T-cell (primary cell): Measurements from ENCODE around the gene HBD. TPM values are rescaled to one million over a fixed set of nuclear protein-coding genes. Genes with fewer than 3 reads are reported as not detected.

Experiments
- ATAC-seq, 4 experiments: fragments of 200-7000 bp in 3 of 4; fragments of 150-1000 bp in 1 of 4; cut with Tn5 transposase; replicated peaks in 1 of 4; 1 replicate in 3 of 4; 2 replicates in 1 of 4; pipeline ENCODE4 v1.10.0; 2021; ENCODE audit warnings: moderate library complexity in 3 of 4, mild to moderate bottlenecking in 2 of 4, moderate number of reproducible peaks in 1 of 4
- CTCF ChIA-PET, 2 donors: fragments of 300-600 bp; sonication (Branson Sonifier 250); formaldehyde crosslinking; loops; one replicate each; lab custom pipeline; 2022; ENCODE audit warnings: antibody characterized with exemption in 2 of 2; lab: Charles Lee
- POLR2A ChIA-PET, 2 donors: fragments of 300-600 bp; sonication (Branson Sonifier 250); formaldehyde crosslinking; loops; one replicate each; lab custom pipeline; 2022; ENCODE audit warnings: antibody characterized with exemption in 2 of 2; lab: Charles Lee
- DNase-seq, 35 experiments: peaks; one replicate each; pipeline versions ENCODE4 v3.0.0 to v3.0.0-alpha.2; 2013 to 2023
- H3K27ac ChIP-seq: one replicate; pipeline ENCODE4 v1.5.1; 2013; ENCODE audit warnings: low read length
- H3K27me3 ChIP-seq, 2 experiments: replicated peaks in 1 of 2; 1 replicate in 1 of 2; 2 replicates in 1 of 2; pipeline versions ENCODE4 v1.6.1 to v1.7.0; 2013; ENCODE audit warnings: low read length in 1 of 2, mixed read lengths in 1 of 2; ENCODE audit not compliant: control insufficient read depth in 2 of 2, insufficient read depth in 2 of 2; ENCODE audit errors: extremely low read depth in 1 of 2
- H3K36me3 ChIP-seq, 2 donors: 1 replicate in 1 of 2; 2 replicates in 1 of 2; pipeline versions ENCODE4 v1.6.1 to v1.7.0; 2013; ENCODE audit warnings: low read length in 1 of 2; ENCODE audit not compliant: control insufficient read depth in 2 of 2, insufficient read depth in 1 of 2; ENCODE audit errors: extremely low read depth in 1 of 2
- H3K4me1 ChIP-seq, 2 experiments: 1 replicate in 1 of 2; 2 replicates in 1 of 2; pipeline versions ENCODE4 v1.6.1 to v1.7.0; 2013; ENCODE audit warnings: low read length in 2 of 2, mixed read lengths in 1 of 2; ENCODE audit not compliant: insufficient read depth in 2 of 2, control insufficient read depth in 1 of 2; ENCODE audit errors: extremely low read depth in 1 of 2
- H3K4me3 ChIP-seq, 2 donors: 1 replicate in 1 of 2; 2 replicates in 1 of 2; pipeline versions ENCODE4 v1.5.1 to v1.7.0; 2013; ENCODE audit warnings: mild to moderate bottlenecking in 2 of 2, low read length in 1 of 2, moderate library complexity in 1 of 2; ENCODE audit not compliant: control insufficient read depth in 1 of 2; ENCODE audit errors: extremely low read depth in 1 of 2
- H3K9me3 ChIP-seq: 2 replicates; pipeline ENCODE4 v1.7.0; 2013
- H3K27ac Mint-ChIP-seq, 2 donors: one replicate each; pipeline ENCODE4 v1.8.0; 2020 to 2021; ENCODE audit warnings: mild to moderate bottlenecking in 2 of 2, mixed read lengths in 2 of 2
- H3K27me3 Mint-ChIP-seq, 2 donors: one replicate each; pipeline ENCODE4 v1.8.0; 2021 to 2022; ENCODE audit warnings: mixed read lengths in 2 of 2
- H3K36me3 Mint-ChIP-seq: one replicate; pipeline ENCODE4 v1.8.0; 2021; ENCODE audit warnings: mixed read lengths
- H3K4me1 Mint-ChIP-seq, 3 donors: one replicate each; pipeline ENCODE4 v1.8.0; 2020 to 2022; ENCODE audit warnings: mixed read lengths in 3 of 3, mild to moderate bottlenecking in 1 of 3
- H3K4me3 Mint-ChIP-seq, 3 donors: one replicate each; pipeline ENCODE4 v1.8.0; 2020 to 2022; ENCODE audit warnings: mild to moderate bottlenecking in 3 of 3, mixed read lengths in 3 of 3, moderate library complexity in 3 of 3
- H3K9me3 Mint-ChIP-seq, 3 donors: one replicate each; pipeline ENCODE4 v1.8.0; 2020 to 2022; ENCODE audit warnings: mixed read lengths in 3 of 3
- WGBS: methylation state at CpG from one replicate; pipeline ENCODE4 v1.1.5; 2013; ENCODE audit warnings: missing lambda C conversion rate; ENCODE audit not compliant: insufficient coverage; 5-methylcytosine and 5-hydroxymethylcytosine counted together
- total RNA-seq, 35 experiments: library from RNA in 6 of 35; stranded (reverse) in 6 of 35; fragments of 120-200 nt in 1 of 35; gene quantifications; one replicate each; pipeline versions ENCODE4 v1.2.1 to v1.2.4 and lab custom pipeline; 2013 to 2026

Gene HBD
- total RNA-seq, 5 donors from 2014 or later (not counting 1 experiment from before 2014, with no cell fraction given), result 0.72 to 1.9 TPM; not detected in 3

GRCh38 chr11:5269715-5270147 lies 35.4 kb upstream of the HBD start, which contains the start of gene HBE1:
TSS of gene HBE1 (minus strand) at chr11:5269945. CDS start at chr11:5269890, 55 bp downstream.
- Histone ChIP-seq H3K4me1 (no peaks in the 10 kb centered on the region), H3K27ac (no peak within 1 kb of the TSS), H3K4me3 (no peak within 1 kb of the TSS), H3K36me3 (no peaks in the 10 kb centered on the region), H3K27me3 (no peaks in the 10 kb centered on the region), H3K9me3 (no peaks in the 10 kb centered on the region)
- CTCF ChIA-PET, result no interaction called here
- H3K4me1 Mint-ChIP-seq, result no peaks in the 10 kb centered on the region
- H3K27me3 Mint-ChIP-seq, result peaks cover 2 to 7% of the 10 kb centered on the region in 2 donors
- DNase-seq (no peak), ATAC-seq (no peak)
- no peaks in the 10 kb centered on the region for H3K9me3 Mint-ChIP-seq
- H3K36me3 Mint-ChIP-seq, result no peaks in the 10 kb centered on the region
- POLR2A ChIA-PET, result no interaction called here
- WGBS, result 100% methylated on average over 2 of the region's 4 CpGs
- no peak within 1 kb of the TSS for H3K4me3 Mint-ChIP-seq
- no peak within 1 kb of the TSS for H3K27ac Mint-ChIP-seq

GRCh38 chr11:5267033-5267563 lies 32.8 kb upstream of the HBD start:
- Histone ChIP-seq H3K4me3 (no peak overlapping the region), H3K9me3 (no peaks in the 10 kb centered on the region), H3K27me3 (no peaks in the 10 kb centered on the region), H3K36me3 (no peaks in the 10 kb centered on the region), H3K27ac (no peak overlapping the region), H3K4me1 (no peaks in the 10 kb centered on the region)
- no peak for ATAC-seq
- 71% methylated on average over 1 of the region's 2 CpGs for WGBS
- ChIA-PET POLR2A (no interaction called here), CTCF (no interaction called here)
- Mint-ChIP-seq H3K4me1 (no peaks in the 10 kb centered on the region), H3K27me3 (peaks cover 2 to 7% of the 10 kb centered on the region in 2 donors), H3K27ac (no peak overlapping the region), H3K36me3 (no peaks in the 10 kb centered on the region), H3K4me3 (no peak overlapping the region), H3K9me3 (no peaks in the 10 kb centered on the region)
- DNase-seq, result no peak

GRCh38 chr11:5266609-5267008 lies 32.3 kb upstream of the HBD start:
- no peak overlapping the region for H3K27ac Mint-ChIP-seq
- ATAC-seq, result no peak
- no peak overlapping the region for H3K4me3 Mint-ChIP-seq

DNA sequence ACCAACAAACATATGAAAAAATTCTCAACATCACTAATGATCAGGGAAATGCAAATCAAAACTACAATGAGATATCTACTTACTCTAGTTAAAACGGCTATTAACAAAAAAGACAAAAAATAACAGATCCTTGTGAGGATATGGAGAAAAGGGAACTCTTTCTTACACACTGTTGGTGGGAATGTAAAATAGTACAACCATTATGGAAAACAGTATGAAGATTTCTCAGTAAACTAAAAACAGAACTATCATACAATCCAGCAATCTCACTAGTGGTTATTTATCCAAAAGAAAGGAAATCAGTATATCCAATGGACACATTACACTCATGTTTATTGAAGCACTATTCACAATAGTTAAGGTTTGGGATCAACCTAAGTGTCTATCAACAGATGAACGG lies 31.5 kb upstream of the HBD start:
- H3K27ac ChIP-seq, result no peak overlapping the region
- H3K36me3 ChIP-seq, result no peaks in the 10 kb centered on the region
- CTCF ChIA-PET, result no interaction called here
- H3K4me3 Mint-ChIP-seq, result no peak overlapping the region
- no peaks in the 10 kb centered on the region for H3K9me3 ChIP-seq
- peaks cover 0 to 5% (median 0%) of the 10 kb centered on the region in 3 donors for H3K9me3 Mint-ChIP-seq
- H3K36me3 Mint-ChIP-seq, result no peaks in the 10 kb centered on the region
- DNase-seq, result no peak
- no peaks in the 10 kb centered on the region for H3K27me3 ChIP-seq
- no peak overlapping the region for H3K4me3 ChIP-seq
- H3K27ac Mint-ChIP-seq, result no peak overlapping the region
- no peak for ATAC-seq
- POLR2A ChIA-PET, result no interaction called here
- H3K4me1 ChIP-seq, result no peaks in the 10 kb centered on the region
- H3K4me1 Mint-ChIP-seq, result no peaks in the 10 kb centered on the region
- H3K27me3 Mint-ChIP-seq, result peaks cover 0 to 3% of the 10 kb centered on the region in 2 donors
- WGBS, result no CpG with 5 or more reads among the region's 2 CpGs

More at GRCh38 chr11:5266609-5267008, 32.3 kb upstream of the HBD start:
- no peaks in the 10 kb centered on the region for H3K9me3 ChIP-seq
- H3K36me3 ChIP-seq, result no peaks in the 10 kb centered on the region
- Mint-ChIP-seq H3K4me1 (no peaks in the 10 kb centered on the region), H3K9me3 (no peaks in the 10 kb centered on the region), H3K27me3 (peaks cover 2 to 7% of the 10 kb centered on the region in 2 donors), H3K36me3 (no peaks in the 10 kb centered on the region)
- POLR2A ChIA-PET, result no interaction called here
- CTCF ChIA-PET, result no interaction called here
- H3K27me3 ChIP-seq, result no peaks in the 10 kb centered on the region
- no peak overlapping the region for H3K27ac ChIP-seq
- no peak overlapping the region for H3K4me3 ChIP-seq
- H3K4me1 ChIP-seq, result no peaks in the 10 kb centered on the region
- DNase-seq, result no peak

DNA sequence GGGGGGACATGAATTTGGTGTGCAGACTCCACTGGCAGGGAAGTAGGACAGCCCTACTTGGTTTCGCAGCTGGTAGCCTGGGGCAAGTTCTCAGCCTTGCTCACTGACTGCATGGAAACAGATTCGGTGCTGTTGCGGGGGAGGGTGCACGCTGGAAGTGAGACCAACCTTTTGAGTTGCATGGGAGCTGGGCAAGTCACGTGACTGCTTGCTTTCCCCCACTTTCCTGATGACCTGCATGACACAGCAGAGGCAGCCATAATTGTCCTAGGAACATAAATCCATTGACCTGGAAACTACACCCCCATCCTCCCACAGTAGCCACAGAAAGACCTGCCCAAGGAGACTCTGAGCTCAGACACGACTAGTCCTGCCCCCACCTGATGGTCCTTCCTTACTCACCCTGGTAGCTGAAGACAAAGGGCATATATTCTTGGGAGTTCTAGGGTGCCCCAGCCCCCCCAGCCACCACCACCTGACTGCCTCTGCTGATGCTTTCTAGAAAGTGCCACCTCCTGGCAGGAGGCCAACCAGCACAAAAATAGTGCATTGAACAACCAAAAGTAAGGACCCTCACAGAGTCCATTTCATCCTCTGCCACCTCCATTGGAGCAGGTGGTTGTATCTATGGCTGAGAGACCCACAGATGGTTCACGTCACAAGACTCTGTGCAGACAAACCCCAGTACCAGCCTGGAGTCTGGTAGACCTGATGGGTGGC lies 24.4 kb upstream of the HBD start:
- WGBS, result 85% methylated on average over 5 of the region's 7 CpGs

GRCh38 chr11:5257296-5257695 lies 23.0 kb upstream of the HBD start:
- H3K27me3 ChIP-seq, result peaks cover 0 to 8% of the 10 kb centered on the region in 2 experiments
- H3K9me3 ChIP-seq, result no peaks in the 10 kb centered on the region
- Mint-ChIP-seq H3K4me1 (no peaks in the 10 kb centered on the region), H3K9me3 (peaks cover 0 to 8% (median 5%) of the 10 kb centered on the region in 3 donors), H3K27ac (no peak overlapping the region), H3K4me3 (no peak overlapping the region), H3K27me3 (peaks cover 3 to 22% of the 10 kb centered on the region in 2 donors), H3K36me3 (no peaks in the 10 kb centered on the region)
- no peak overlapping the region for H3K4me3 ChIP-seq
- ChIA-PET CTCF (no interaction called here), POLR2A (no interaction called here)
- no CpG with 5 or more reads among the region's 2 CpGs for WGBS
- no peaks in the 10 kb centered on the region for H3K36me3 ChIP-seq
- no peak overlapping the region for H3K27ac ChIP-seq
- DNase-seq (no peak), ATAC-seq (no peak)
- no peaks in the 10 kb centered on the region for H3K4me1 ChIP-seq

More for the DNA sequence above, 24.4 kb upstream of the HBD start:
- no peaks in the 10 kb centered on the region for H3K4me1 ChIP-seq
- no peak overlapping the region for H3K4me3 ChIP-seq
- H3K27ac Mint-ChIP-seq, result no peak overlapping the region
- no peaks in the 10 kb centered on the region for H3K4me1 Mint-ChIP-seq
- H3K4me3 Mint-ChIP-seq, result no peak overlapping the region
- H3K27ac ChIP-seq, result no peak overlapping the region
- H3K9me3 ChIP-seq, result no peaks in the 10 kb centered on the region
- H3K27me3 Mint-ChIP-seq, result peaks cover 3 to 17% of the 10 kb centered on the region in 2 donors
- peaks cover 0 to 8% of the 10 kb centered on the region in 2 experiments for H3K27me3 ChIP-seq
- DNase-seq, result no peak
- ChIA-PET POLR2A (no interaction called here), CTCF (no interaction called here)
- H3K36me3 Mint-ChIP-seq, result no peaks in the 10 kb centered on the region
- no peak for ATAC-seq
- peaks cover 0 to 8% (median 5%) of the 10 kb centered on the region in 3 donors for H3K9me3 Mint-ChIP-seq
- H3K36me3 ChIP-seq, result no peaks in the 10 kb centered on the region
